ENCODE data around the gene LPIN1.
A peak's percentile ranks its signal among the peaks of the same experiment; 100 is the strongest.
"Not testable (repeated sequence)": the region's sequence is repeated elsewhere in the genome, so short reads cannot be mapped to it uniquely, and the experiment has no call there.

The LPIN1 gene

DNA sequence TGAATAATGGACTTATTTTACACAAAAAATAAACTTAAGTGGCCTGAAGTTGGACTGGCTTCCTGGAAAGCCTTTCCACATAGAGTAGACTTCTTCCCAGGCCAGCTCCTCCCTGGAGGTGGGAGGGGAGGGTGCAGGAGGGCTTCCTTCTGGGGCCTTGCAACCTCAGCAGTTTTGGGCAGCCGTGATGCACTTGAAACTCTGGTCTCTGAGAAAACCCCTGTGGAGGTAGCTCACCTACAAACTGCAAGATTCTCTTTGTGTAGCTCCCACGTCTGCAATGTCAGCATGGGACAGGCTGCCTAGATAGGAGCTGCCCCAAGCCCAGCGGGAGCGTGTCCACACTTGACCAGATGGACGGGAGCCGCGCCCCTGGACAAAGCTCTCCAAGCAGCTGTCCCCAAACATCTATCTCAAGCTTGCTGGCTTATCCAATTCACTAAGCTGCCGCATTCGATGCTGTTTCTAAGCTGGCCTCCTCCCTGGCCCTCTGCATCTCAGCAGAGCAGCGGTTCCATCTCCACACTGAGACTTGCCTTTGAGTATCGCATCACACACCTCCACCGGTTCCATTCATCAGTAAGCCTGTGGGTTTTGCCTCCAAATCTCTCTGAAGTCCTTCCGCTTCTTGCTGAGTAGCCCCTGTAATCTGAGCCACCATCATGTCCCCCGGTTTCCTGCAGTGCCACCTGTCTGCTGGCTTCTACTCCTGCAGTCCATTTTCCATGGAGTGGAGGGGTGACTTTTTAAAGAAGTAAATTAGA, 1.6 kb upstream of the LPIN1 start:
- DNase-seq (ENCODE audit: low read depth in 2 of 2): no peak

DNA sequence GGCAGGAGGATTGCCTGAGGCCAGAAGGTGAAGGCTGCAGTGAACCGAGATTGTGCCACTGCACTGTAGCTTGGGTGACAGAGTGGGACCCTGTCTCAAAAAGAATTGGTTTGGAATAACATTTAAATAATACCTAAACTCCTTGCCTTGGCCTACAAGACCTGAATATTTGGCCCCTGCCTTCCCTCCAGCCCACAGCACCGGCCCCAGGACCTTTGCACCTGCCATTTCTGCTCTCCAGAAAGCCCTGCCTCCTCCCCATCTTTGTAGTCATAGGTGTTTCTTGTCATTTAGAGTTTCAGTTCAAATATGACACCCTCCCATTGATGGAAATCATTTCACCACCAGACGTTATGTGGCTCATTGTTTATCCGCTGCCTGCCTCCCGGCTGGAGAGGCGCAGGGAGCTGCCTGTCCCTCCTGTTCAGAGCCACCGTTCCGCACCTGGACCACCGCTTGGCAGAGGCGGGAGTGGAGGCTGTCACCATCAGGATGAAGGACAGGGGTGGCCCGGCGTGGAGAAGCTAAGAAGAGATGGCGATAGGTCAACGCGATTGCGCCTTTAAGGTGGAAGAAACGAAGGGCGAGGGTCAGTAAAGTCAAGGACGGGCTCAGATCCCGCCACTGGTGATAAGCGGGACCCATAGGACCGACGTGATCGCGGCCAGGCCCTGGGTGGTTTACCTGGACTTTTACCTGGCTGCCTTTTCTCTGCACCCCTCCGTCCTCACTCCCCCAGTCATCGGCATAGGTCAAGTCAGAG, 638 bp upstream of the LPIN1 start:
- DNase-seq (ENCODE audit: low read depth in 2 of 2): no peak

DNA sequence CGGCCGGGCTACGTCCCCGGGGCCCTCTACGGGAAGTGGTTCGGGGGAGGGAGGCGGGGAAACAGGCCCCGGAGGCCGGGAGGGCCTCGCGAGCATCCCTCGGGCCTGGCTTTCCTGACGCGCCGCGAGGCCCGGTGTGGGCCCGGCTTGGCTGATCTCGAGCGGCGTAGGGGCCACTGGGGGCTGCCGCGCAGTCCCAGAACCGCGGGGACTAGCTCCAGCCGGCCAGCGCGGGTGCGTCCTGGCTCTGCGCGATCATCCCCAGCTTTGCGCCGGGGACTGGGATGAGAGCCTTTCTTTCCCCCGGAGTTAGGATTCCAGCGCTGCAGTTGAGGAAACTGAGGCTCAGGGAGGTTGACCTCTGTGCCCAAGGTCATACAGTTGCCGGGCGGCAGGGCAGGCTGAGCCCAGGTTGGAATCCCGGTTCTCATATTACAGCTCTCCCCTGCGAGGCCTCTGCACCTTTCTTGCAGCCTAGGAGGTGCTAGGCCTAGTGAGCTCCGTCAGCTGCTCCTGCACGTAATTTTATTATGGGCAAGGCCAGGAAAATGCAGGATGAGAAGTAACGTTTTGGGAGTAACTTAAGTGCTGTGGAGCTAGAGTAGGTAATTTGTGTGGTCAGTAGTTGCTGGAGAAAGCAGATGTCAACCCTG, 501 bp downstream of the LPIN1 start:
- DNase-seq (ENCODE audit: low read depth in 2 of 2): no peak

DNA sequence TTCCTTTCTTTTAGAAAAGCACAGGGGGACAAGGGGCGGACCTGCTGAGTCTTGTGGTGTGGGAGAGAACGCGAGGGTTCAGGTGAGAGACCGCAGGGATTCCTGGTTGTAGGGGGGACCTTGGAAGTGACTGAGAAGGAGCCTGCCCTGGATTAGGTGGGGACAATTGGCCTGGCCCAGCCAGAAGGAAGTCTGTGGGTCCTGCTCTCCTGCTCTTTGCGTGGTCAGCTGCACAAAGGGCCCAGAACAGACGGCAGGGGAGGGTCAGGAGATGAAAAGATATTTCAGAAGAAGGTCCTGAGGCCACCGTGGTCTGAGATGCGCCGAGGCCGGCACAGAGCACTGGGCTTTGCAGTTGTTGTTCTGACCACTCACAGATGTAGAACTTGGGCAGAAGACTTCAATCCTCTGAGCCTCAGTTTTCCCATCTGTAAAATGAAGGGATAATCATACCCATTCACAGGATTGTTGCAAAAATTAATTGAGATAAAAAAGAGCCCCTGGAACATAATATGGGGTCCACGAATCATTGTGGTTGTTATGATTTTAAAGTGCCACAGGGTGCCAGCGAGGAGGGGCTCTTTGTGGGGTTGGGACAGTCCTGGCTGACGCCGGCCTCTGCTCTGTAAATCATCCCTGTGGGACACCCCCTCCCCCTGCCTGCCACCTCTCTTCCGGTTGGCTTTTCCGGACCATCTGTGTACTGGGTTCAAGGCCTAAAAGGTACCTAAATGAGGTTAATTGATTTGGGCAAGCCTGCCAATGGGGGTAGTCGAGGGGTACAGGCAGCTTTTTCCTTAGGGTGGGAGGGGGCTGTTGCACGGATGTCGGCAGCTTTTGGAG, 1.8 kb downstream of the LPIN1 start:
- no peak for DNase-seq (ENCODE audit: low read depth in 2 of 2)

DNA sequence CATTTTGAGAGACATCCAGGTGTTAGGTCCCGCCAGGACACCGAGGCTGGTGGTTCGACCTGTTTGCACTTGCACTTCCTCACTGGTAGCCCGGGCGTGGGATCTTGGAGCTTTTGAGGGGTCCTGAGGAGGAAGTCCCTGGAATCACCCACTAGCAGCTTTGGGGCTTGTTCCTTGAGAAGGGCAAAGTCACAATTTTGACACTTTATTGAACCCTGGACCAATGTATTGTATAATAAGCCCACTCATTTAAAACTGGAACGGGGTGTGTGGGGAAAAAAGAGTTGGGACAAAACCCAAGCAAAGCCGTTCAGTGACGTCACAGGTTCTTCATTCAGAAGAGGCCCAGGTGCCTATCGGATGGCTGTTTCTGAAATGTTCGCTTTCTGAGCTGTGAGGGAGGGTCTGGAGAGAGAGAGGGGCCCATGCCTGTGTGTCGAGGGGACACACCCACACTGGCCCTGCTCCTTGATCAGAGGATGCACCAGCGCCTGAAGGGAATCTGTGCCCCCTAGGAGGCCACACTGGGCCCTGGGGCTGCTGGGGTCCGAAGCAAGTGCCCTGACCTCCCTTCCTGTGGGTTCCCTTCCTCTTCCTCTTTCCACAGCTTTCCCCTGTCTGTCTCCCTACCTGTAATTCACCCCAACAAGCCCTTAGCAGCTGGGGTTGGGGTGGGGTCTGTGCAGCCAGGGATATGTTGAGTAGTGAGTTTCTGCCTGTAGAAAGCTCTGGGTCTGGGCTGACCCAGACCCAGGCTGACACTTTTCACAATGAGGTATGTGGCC, 2.6 kb downstream of the LPIN1 start:
- DNase-seq (ENCODE audit: low read depth in 2 of 2): no peak

DNA sequence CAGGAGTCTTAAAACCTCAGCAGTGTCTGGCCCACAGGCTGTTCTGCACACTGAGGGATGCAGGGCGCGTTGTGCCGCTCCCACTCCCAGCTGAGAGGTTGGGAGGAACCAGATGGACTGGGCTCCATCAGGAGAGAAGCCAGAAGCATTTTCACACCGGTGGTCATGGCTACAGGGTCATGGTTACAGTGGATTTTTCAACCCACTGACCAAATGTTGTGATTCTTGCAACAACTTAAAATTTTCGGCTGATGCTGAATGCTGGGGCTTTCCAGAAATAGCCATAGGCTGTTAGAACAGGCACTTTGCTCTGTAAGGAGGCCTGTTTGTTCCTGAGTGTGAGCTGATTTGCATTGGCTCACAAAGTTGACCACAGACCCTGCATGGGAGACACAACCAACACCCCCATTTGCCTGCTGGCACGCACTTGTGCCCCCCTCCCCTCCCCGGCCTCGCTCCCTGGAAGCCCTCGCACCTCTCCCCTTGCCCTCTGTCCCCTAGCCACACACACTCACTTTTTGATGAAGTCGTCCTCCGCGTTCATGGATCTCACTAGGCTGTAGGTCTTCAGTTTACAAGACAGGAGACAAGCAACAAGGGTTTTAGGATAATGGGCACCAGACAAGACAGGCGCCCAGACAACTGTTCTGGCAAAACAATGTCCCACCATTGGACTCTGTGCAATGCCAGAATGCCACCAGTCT, 3.4 kb downstream of the LPIN1 start:
- no peak for DNase-seq (ENCODE audit: low read depth in 2 of 2)

DNA sequence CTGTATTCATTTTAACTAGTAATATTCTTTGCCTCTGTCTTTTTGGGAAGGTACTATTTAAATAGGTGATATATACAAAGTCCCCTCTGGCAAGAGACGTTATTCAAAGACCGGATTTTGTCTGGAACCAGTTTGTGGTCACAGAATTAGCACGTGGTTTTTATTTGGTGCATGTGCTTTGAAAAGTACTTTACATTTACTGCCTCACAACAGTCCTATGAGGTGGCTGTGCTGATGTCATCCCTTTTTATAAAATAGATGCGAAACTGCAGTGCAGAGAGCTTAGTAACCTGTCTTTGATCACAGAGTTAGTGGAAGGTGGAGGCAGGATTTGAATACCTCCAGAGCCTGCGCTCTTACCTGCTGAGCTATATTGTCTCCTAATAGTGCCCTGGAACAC, 4.0 kb downstream of the LPIN1 start:
- DNase-seq (ENCODE audit: low read depth in 2 of 2): no peak

DNA sequence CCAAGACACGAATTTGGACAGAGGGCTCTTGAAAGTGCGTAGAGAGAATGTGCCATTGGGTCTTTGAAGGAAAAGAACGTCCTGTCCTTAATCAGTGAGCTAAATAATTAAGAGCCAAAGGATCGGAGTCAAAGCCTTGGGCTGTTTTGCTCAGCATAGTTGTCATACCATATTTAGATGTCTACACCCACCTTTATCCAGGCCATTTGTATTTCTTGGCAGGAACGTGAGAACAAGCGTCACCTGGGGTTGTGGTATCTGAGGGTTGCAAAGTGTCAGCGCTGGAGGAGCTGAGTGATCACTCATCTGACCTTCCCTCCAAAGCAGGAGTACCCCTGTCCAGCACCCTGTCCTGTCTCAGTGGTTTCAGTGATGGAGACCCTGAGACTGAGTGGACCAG, 4.5 kb downstream of the LPIN1 start:
- DNase-seq (ENCODE audit: low read depth in 2 of 2): no peak

DNA sequence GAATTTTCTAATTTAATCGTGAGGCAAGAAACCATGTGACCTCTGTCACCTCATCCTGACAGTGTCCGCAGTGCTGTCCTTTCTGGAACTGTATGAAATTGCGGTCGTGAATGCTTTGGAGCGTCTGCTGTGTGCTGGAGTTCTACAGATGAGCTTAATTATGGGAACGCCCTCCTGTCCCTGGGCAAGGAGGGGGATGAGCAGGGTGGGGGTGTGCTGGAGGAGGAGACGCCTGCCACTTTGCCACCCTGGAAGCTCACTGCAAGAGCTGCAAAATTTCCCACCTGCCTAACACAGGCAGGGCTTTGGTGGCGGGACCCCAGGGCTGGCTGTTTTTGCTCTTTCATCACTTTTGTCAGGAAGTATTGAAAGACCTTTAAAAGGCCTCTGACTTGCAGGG, 6.5 kb downstream of the LPIN1 start:
- DNase-seq (ENCODE audit: low read depth in 2 of 2): no peak

DNA sequence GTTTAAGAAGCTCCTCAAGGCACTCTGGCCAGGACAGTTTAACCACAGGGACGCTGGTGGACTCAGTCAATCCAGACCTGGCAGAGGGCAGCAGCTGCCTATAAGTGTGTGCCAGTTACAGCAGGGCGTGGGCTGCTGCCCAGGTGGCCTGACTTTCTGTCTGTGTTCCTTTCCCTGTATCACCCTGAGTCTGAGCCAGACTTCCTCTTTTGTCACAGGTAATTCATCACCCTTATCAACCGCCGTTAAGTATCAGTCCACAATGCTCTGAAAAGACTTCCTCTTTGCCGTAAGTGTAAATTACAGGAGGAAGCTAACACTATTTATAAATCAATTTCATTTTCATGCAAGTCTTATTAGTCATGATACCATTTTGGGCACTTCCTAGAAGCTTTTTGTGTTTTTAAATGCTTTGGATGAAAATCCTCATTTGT, 7.0 kb downstream of the LPIN1 start:
- no peak for DNase-seq (ENCODE audit: low read depth in 2 of 2)

DNA sequence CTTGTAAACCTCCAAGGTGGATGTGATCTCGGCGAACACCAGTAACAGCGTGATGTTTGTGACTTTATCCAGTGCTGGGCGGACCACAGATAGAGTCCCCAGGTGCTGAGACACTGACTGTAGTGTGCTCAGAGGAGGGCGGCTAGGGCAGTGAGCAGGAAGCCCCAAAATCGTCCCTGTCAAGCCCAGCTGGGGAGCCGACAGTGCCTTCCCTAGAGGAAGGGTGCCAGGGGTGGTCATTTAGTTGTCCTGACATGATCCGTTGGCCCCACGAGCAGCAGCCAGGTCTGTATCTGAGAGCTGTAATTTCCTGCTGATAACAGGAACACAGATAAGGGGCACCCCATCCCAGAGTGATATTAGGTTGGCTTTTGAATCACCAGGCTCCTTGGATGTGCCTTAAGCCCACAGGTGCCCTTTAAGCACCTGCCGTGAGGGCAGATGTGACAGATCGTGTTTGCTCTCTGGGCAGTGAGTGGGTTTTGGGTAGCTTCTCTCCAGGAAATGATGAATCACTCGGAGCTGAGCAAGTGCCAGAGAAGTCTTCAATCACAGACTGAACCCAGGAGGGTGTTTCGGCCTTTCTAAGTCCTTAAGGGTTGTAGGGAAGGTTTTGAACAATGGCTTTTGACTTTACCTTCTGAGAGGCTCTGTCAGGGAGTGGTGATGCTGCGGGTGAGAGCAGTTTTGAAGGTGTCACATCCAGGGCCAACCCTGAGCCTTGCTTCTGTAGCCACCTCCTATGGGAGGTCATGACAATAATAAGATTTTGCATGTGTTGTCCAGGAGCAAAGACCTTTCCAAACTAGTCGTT, 7.7 kb downstream of the LPIN1 start:
- peak; percentile 34 to 63 for DNase-seq (ENCODE audit: low read depth in 2 of 2)

DNA sequence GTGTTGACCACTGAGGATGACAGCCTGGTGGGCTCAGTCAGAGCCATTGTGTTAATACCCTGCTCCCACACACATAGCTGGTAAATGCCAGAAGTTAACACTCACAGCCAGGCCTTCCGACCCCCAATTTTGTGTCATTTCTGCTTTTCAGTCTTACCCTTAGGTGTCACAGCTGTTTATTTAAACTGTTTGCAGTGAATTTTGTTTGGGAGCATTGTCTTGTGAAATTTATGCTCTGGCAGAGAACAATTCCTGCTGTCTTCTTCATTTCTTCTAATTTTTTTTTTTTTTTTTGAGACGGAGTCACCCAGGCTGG, 8.2 kb downstream of the LPIN1 start:
- no peak for DNase-seq (ENCODE audit: low read depth in 2 of 2)

DNA sequence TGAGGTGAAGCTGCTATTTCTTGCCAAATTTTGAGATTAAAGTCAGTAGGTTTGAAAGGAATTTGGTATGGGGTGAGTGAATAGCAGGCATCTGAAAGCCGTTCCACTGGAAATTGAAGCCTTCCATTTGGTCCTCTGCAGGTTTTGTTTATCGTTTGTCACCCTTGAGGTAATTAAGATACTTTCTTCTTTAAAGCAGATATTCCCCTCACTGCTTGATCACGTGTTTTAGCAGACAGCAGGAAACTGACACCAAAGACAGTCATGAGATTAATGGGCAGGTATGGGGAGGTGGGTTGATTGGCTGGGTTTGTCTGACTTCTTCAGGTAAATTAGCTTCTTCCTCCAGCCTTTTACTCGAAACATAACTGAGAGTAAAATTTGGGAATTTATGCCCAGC, 10.7 kb downstream of the LPIN1 start:
- no peak for DNase-seq (ENCODE audit: low read depth in 2 of 2)

DNA sequence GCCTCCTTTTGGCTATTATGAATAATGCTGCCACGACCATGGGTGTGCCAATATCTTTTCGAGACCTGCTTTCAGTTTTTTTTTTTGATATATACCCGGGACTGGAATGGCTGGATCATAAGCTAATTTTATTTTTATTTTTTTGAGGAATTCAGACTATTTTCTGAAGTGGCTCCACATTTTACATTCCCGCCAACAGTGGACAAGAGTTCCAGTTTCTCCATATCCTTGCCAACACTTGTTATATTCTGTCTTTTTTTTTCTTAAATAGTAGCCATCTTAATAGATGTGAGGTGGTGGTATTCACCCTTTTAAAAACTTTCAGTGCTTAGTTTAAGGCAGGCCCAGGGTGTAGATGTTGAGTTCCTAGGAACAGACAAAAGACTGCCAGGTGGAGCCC, 11.8 kb downstream of the LPIN1 start:
- no peak for DNase-seq (ENCODE audit: low read depth in 2 of 2)

DNA sequence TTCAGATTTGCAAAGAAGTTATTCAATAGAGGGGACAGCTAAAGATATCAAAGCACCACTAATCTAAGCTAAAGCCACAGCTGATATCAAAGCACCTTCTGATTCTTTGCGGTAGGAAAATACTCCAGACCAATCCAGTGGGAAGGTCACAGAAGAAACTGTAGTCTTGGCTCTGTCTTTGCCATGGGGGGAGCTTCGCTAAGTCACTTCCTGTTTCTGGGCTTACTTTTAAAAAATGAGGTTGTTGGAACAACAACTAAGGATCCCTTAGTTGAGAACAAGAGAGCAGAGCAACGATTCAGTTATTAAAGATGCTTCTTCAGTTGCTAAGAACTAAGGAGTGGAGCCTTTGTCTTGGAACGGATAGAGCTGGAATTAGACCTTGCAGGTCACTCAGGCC, 12.2 kb downstream of the LPIN1 start:
- DNase-seq (ENCODE audit: low read depth in 2 of 2): no peak

DNA sequence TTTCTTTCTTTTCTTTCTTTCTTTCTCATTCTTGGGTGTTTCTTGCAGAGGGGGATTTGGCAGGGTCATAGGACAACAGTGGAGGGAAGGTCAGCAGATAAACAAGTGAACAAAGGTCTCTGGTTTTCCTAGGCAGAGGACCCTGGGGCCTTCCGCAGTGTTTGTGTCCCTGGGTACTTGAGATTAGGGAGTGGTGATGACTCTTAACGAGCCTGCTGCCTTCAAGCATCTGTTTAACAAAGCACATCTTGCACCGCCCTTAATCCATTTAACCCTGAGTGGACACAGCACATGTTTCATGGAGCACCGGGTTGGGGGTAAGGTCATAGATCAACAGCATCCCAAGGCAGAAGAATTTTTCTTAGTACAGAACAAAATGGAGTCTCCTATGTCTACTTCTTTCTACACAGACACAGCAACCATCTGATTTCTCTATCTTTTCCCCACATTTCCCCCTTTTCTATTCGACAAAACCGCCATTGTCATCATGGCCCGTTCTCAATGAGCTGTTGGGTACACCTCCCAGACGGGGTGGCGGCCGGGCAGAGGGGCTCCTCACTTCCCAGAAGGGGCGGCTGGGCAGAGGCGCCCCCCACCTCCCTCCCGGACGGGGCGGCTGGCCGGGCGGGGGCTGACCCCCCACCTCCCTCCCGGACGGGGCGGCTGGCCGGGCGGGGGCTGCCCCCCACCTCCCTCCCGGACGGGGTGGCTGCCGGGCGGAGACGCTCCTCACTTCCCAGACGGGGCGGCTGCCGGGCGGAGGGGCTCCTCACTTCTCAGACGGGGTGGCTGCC, 12.9 kb downstream of the LPIN1 start:
- DNase-seq (ENCODE audit: low read depth in 2 of 2): not testable (repeated sequence)

DNA sequence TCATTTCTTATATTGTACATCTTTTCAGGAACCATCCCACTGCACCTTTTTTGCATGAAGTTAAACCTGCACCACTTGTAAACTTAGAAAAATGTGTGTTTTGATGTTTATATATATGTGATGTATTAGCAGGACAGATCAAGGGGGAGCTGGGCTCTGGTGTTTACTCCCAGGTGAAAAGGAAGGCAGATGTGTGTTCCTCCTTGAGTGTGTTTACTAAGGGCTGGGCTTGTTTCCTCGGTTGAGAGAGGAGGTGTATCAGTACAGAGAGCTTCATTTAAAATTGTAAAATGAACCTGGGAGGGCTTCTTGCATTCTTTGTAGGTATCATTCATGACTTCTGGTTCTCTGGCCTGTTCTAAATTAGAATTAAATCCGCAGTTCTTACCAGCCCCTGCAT, 14.8 kb downstream of the LPIN1 start:
- DNase-seq (ENCODE audit: low read depth in 2 of 2): no peak

DNA sequence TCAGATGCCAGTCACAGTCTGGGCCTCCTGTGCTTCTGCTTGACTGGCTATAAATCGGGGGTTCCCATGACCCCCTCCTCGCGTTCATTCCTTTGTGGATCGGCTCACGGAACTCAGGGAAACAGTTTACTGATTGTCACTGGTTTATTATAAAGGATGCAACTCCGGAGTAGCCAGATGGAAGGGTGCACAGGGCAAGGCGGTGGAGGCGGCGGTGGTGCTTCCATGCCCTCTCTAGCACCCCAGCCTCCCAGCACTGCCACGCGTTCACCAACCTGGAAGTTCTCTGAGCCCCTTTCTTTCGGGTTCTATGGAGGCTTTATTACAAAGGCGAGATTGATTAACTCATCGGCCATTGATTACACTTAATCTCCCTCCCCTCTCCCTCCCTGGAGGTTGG, 15.6 kb downstream of the LPIN1 start:
- no peak for DNase-seq (ENCODE audit: low read depth in 2 of 2)

All from stimulated activated CD4-positive, alpha-beta T cell treated with anti-CD3 and anti-CD28 coated beads, Interleukin-4, amount 100 ng/mL, for 48 hours (primary cell).